GM12878 (cell line): ENCODE results near the gene TMEM140. TPM values are rescaled to one million over a fixed set of nuclear protein-coding genes. Genes with fewer than 3 reads are reported as not detected.
"Not testable (repeated sequence)": the region's sequence is repeated elsewhere in the genome, so short reads cannot be mapped to it uniquely, and the experiment has no call there.

Source experiments
- ATAC-seq: fragments of 200-7000 bp; cut with Tn5 transposase; 3 replicates; pipeline ENCODE4 v1.9.1; 2020; ENCODE audit warnings: mild to moderate bottlenecking, moderate library complexity
- BruUV-seq: library from RNA; stranded (reverse); fragments of 400-500 nt; replicated peaks from 2 replicates; lab custom pipeline; 2021; lab: Mats Ljungman, UMichigan
- CTCF ChIA-PET: fragments of 300-600 bp; sonication (Branson Sonifier 250); formaldehyde crosslinking; extraction: SDS; loops from one replicate; lab custom pipeline; 2021; ENCODE audit warnings: inconsistent platforms; lab: Yijun Ruan, JAX
- POLR2A ChIA-PET: fragments of 350-600 bp; formaldehyde crosslinking; extraction: SDS; loops from one replicate; lab custom pipeline; 2021; ENCODE audit warnings: inconsistent platforms; lab: Charles Lee
- RAD21 ChIA-PET: fragments of 300-600 bp; sonication (Branson Sonifier 250); formaldehyde crosslinking; loops from one replicate; lab custom pipeline; 2023; ENCODE audit warnings: antibody characterized with exemption; ENCODE audit not compliant: unreplicated experiment; lab: Charles Lee
- SMC1A ChIA-PET: fragments of 300-600 bp; sonication (Branson Sonifier 250); formaldehyde crosslinking; loops from one replicate; lab custom pipeline; 2023; ENCODE audit not compliant: unreplicated experiment, uncharacterized antibody; lab: Charles Lee
- DNase-seq: peaks from one replicate; pipeline ENCODE4 v3.0.0-alpha.2; 2011; ENCODE audit warnings: low read depth, low spot score
- FAIRE-seq: peaks from 3 replicates; lab custom pipeline; 2011; peaks lifted over from hg19 to GRCh38; lab: Jason Lieb, UNC
- H2AFZ ChIP-seq: 2 replicates; pipeline ENCODE4 v1.6.0; 2011; ENCODE audit warnings: low read depth, low read length, control low read depth; ENCODE audit not compliant: control insufficient read depth
- H3K27ac ChIP-seq: 2 replicates; pipeline ENCODE4 v1.5.1; 2011; ENCODE audit warnings: control low read depth; ENCODE audit not compliant: control insufficient read depth, insufficient read depth
- H3K27me3 ChIP-seq, 2 experiments: replicated peaks in 1 of 2; 2 replicates each; pipeline versions ENCODE4 v1.6.0 to v1.6.1; 2011; ENCODE audit warnings: low read length in 1 of 2; ENCODE audit not compliant: control insufficient read depth in 2 of 2, insufficient read depth in 2 of 2
- H3K36me3 ChIP-seq, 2 experiments: 2 replicates each; pipeline ENCODE4 v1.5.1; 2011; ENCODE audit warnings: low read length in 1 of 2; ENCODE audit not compliant: control insufficient read depth in 2 of 2, insufficient read depth in 2 of 2
- H3K4me1 ChIP-seq: 2 replicates; pipeline ENCODE4 v1.6.1; 2011; ENCODE audit warnings: mild to moderate bottlenecking, low read length, moderate library complexity, mixed read lengths; ENCODE audit not compliant: control insufficient read depth, insufficient read depth
- H3K4me2 ChIP-seq: 2 replicates; pipeline ENCODE4 v1.6.0; 2011; ENCODE audit warnings: control low read depth; ENCODE audit not compliant: control insufficient read depth, insufficient read depth
- H3K4me3 ChIP-seq: fragments of 200-600 bp; sonication (generic); 2 replicates; pipeline ENCODE4 v1.5.1; 2016
- H3K79me2 ChIP-seq: 2 replicates; pipeline ENCODE4 v1.6.0; 2011; ENCODE audit warnings: low read length; ENCODE audit not compliant: control insufficient read depth, insufficient read depth
- H3K9ac ChIP-seq: 2 replicates; pipeline ENCODE4 v1.8.0; 2011; ENCODE audit warnings: low read length, control low read depth, mixed read lengths; ENCODE audit not compliant: control insufficient read depth, insufficient read depth
- H3K9me3 ChIP-seq: replicated peaks from 3 replicates; pipeline ENCODE4 v1.5.1; 2011; ENCODE audit warnings: mild to moderate bottlenecking, low read length; ENCODE audit not compliant: control insufficient read depth, insufficient read depth
- H4K20me1 ChIP-seq: 2 replicates; pipeline ENCODE4 v1.6.0; 2011; ENCODE audit not compliant: control insufficient read depth, insufficient read depth
- ATF7 ChIP-seq: fragments of 450-650 bp; IDR thresholded peaks from 2 replicates; pipeline ENCODE4 v1.6.1; 2016; ENCODE audit warnings: low read depth, mild to moderate bottlenecking
- BHLHE40 ChIP-seq, 2 experiments: fragments of 450-650 bp in 1 of 2; IDR thresholded peaks; 2 replicates each; pipeline ENCODE4 v1.6.1; 2011 to 2017; ENCODE audit warnings: low read depth in 2 of 2, borderline replicate concordance in 1 of 2, improper control_type of control experiment in 1 of 2, low read length in 1 of 2, mild to moderate bottlenecking in 1 of 2
- HDAC6 ChIP-seq: fragments of 200-600 bp; sonication (generic); IDR thresholded peaks from one replicate; pipeline ENCODE4 v1.8.0; 2017; ENCODE audit warnings: antibody characterized with exemption; ENCODE audit not compliant: unreplicated experiment
- IKZF1 ChIP-seq: fragments of 450-650 bp; conservative IDR thresholded peaks from 2 replicates; pipeline ENCODE4 v1.6.1; 2017; ENCODE audit warnings: antibody characterized with exemption, mild to moderate bottlenecking
- IKZF2 ChIP-seq, 2 experiments: fragments of 450-650 bp; IDR thresholded peaks; 2 replicates each; pipeline ENCODE4 v1.6.1; 2017; ENCODE audit warnings: mild to moderate bottlenecking in 2 of 2, moderate library complexity in 2 of 2
- JUNB ChIP-seq: IDR thresholded peaks from 2 replicates; pipeline ENCODE4 v1.6.1; 2016; ENCODE audit warnings: antibody characterized with exemption, mild to moderate bottlenecking
- MTA3 ChIP-seq: IDR thresholded peaks from 2 replicates; pipeline ENCODE4 v1.6.1; 2012; ENCODE audit warnings: low read length, inconsistent platforms, borderline replicate concordance
- POLR2AphosphoS5 ChIP-seq: IDR thresholded peaks from 2 replicates; pipeline ENCODE4 v1.6.1; 2011; ENCODE audit warnings: mild to moderate bottlenecking, low read length, inconsistent platforms
- YY1 ChIP-seq: IDR thresholded peaks from 2 replicates; pipeline ENCODE4 v1.6.1; 2011; ENCODE audit warnings: low read depth, mild to moderate bottlenecking, low read length
- WGBS: methylation state at CpG from one replicate; pipeline ENCODE4 v1.1.6; 2016; ENCODE audit warnings: low lambda C conversion rate; ENCODE audit not compliant: insufficient replicate concordance, insufficient coverage; ENCODE audit errors: missing lambda C conversion rate; 5-methylcytosine and 5-hydroxymethylcytosine counted together
- in situ Hi-C: fragments of 300-500 bp; cut with MboI; formaldehyde crosslinking; loops from 9 replicates; pipeline ENCODE4 v1.14.3; 2018; ENCODE audit warnings: mixed read lengths
- intact Hi-C: fragments of 100-400 bp; cut with micrococcal nuclease; formaldehyde crosslinking; loops from one replicate; pipeline ENCODE4 v1.14.2; 2022; ENCODE audit not compliant: unreplicated experiment
- polyA plus RNA-seq, 11 experiments: library from polyadenylated mRNA; depleted of rRNA in 4 of 11; unstranded in 6 of 11; stranded (reverse) in 5 of 11; fragments of >200 nt; fragmentation: Nextera tagmentation in 4 of 11; fragmentation: Illumina TruSeq in 1 of 11; extraction: Ambion mirVana in 4 of 11; extraction: Trizol in 1 of 11; gene quantifications; 1 replicate in 1 of 11; 2 replicates in 10 of 11; pipeline versions ENCODE4 v1.2.1 to v1.2.3, GENCODE V29; 2011 to 2016; ENCODE audit warnings: inconsistent platforms in 2 of 11, missing spikeins in 2 of 11, low read depth in 1 of 11
- total RNA-seq, 4 experiments: library from RNA; depleted of rRNA in 3 of 4; stranded (reverse); fragments of >200 nt in 3 of 4; fragmentation: Illumina TruSeq in 1 of 4; extraction: Trizol in 1 of 4; gene quantifications; 2 replicates each; pipeline versions ENCODE4 v1.2.1 to v1.2.3, GENCODE V29; 2013 to 2021
- TF ChIP-seq, protein P1 (sequence below): IDR thresholded peaks from 2 replicates; pipeline ENCODE4 v1.6.1; 2011; ENCODE audit warnings: mild to moderate bottlenecking, low read depth, low read length, moderate library complexity; ENCODE audit not compliant: insufficient replicate concordance
- TF ChIP-seq, protein P2 (sequence below): fragments of 450-650 bp; IDR thresholded peaks from 2 replicates; pipeline ENCODE4 v1.6.1; 2016; ENCODE audit warnings: mild to moderate bottlenecking
- TF ChIP-seq, protein P3 (sequence below): fragments of 450-650 bp; IDR thresholded peaks from 2 replicates; pipeline ENCODE4 v1.6.1; 2016; ENCODE audit warnings: mild to moderate bottlenecking

The TMEM140 gene
- total and polyA plus RNA-seq, 10 of the 15 experiments (the other 5 are each of a cell fraction or from before 2014, with no cell fraction given), result 0.85 to 20.7 (median 3.3) TPM

DNA sequence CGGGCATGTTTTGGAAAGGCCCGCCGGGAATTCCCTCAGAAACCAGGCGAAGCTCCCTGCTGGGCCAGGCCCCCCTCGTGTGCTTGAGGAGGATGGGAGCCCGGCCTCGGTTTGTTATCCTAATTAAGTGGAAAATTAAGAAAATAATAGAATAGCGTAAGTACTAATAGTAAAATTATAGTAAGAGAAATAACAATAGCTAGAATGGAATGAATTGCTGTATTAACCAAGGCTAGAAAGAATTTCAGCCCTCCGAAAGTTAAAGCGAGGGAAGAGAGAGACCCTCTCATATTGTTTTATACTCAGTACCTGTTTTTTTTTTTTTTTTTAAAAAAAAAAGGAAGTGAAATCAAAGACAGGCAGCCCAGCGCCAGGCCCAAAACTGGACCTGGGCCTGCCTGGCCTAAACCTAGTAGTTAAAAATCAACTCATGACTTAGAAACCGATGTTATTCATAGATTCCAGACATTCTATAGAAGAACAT lies 23.2 kb downstream of the TMEM140 start (continued):
- peak; percentile 82 for TF ChIP-seq IKZF1

DNA sequence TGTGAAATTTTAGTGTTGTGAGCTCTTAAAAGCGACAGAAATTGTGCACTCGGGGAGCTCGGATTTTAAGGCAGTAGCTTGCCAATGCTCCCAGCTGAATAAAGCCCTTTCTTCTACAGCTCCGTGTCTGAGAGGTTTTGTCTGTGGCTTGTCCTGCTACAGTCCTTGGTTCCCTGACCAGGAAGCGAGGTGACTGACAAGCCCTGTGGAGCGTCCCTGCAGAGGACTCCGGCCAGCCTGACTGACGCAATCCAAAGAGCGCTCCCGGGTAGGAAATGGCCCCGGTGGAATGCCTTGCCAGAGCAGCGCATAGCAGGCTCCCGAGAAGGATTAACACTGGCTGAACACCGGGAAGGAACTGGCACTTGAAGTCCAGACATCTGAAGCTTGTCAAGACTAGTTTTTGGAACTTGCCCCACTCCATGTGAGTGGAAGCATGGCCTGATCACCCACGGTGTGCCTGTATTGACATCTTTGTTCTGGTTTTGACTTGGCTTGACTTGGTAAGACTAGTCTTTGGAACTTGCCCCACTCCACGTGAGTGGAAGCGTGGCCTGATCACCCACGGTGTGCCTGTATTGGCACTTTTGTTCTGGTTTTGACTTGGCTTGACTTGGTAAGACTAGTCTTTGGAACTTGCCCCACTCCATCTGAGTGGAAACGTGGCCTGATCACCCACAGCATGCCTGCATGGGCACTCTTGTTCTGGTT lies 23.9 kb downstream of the TMEM140 start:
- not testable (repeated sequence) for FAIRE-seq
- RAD21 ChIA-PET, result interaction anchor here (0.8 to 11.6 kb wide), 22 partner anchors 8 to 538 kb away, joined by 3 to 151 read pairs (median 4); partner anchors contain the start of genes AGBL3, TMEM140 and WDR91
- TSS peak; percentile 71 for BruUV-seq

More for the DNA sequence above, 23.9 kb downstream of the TMEM140 start:
- peaks cover 21% of the 10 kb centered on the region for H3K4me1 ChIP-seq
- H4K20me1 ChIP-seq, in situ Hi-C loops, H3K9me3 ChIP-seq, H3K27me3 ChIP-seq, DNase-seq: not testable (repeated sequence)
- ChIA-PET SMC1A (interaction anchor here (0.9 to 13.1 kb wide), 19 partner anchors 11 to 539 kb away, joined by 3 to 158 read pairs (median 7); partner anchors contain the start of genes AGBL3, TMEM140 and WDR91), CTCF (interaction anchor here (1.0 to 12.2 kb wide), 13 partner anchors 11 to 536 kb away, joined by 3 to 157 read pairs (median 4); partner anchors contain the start of genes AGBL3, TMEM140 and WDR91), POLR2A (interaction anchor here (1.0 to 15.9 kb wide), 9 partner anchors 12 to 523 kb away, joined by 3 to 169 read pairs (median 38); partner anchors contain the start of genes AGBL3, TMEM140 and WDR91)
- intact Hi-C loops, result loop anchor here (1.0 to 5.0 kb wide), 5 partner anchors 15 to 539 kb away; partner anchors contain the start of genes AGBL3 and BPGM
- H3K9ac ChIP-seq, result peak overlapping the region; percentile 73
- H2AFZ ChIP-seq, result peak overlapping the region; percentile 81
- peaks cover 79% of the 10 kb centered on the region for H3K79me2 ChIP-seq
- TF ChIP-seq ATF7, result peak; percentile 37
- peak in 1 of 2 experiments; percentile 61; a peak in 2 of 4 replicates for TF ChIP-seq BHLHE40 (IDR thresholded peaks at IDR 0.05; ENCODE audit: borderline replicate concordance in 1 of 2, low read depth in 2 of 2, low read length in 1 of 2)
- peak; percentile 32; the same call in 1 of the 2 replicates for TF ChIP-seq JUNB
- TF ChIP-seq, protein P1, sequence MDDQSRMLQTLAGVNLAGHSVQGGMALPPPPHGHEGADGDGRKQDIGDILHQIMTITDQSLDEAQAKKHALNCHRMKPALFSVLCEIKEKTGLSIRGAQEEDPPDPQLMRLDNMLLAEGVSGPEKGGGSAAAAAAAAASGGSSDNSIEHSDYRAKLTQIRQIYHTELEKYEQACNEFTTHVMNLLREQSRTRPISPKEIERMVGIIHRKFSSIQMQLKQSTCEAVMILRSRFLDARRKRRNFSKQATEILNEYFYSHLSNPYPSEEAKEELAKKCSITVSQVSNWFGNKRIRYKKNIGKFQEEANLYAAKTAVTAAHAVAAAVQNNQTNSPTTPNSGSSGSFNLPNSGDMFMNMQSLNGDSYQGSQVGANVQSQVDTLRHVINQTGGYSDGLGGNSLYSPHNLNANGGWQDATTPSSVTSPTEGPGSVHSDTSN, result peak; percentile 47
- TF ChIP-seq, protein P2, sequence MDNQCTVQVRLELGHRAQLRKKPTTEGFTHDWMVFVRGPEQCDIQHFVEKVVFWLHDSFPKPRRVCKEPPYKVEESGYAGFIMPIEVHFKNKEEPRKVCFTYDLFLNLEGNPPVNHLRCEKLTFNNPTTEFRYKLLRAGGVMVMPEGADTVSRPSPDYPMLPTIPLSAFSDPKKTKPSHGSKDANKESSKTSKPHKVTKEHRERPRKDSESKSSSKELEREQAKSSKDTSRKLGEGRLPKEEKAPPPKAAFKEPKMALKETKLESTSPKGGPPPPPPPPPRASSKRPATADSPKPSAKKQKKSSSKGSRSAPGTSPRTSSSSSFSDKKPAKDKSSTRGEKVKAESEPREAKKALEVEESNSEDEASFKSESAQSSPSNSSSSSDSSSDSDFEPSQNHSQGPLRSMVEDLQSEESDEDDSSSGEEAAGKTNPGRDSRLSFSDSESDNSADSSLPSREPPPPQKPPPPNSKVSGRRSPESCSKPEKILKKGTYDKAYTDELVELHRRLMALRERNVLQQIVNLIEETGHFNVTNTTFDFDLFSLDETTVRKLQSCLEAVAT, result peak; percentile 60; the same call in 1 of the 2 replicates
- 0 out of 2 replicates have a peak, but pooled peaks have one; percentile 29 for TF ChIP-seq MTA3
- TF ChIP-seq POLR2AphosphoS5, result peak; percentile 53; the same call in 1 of the 2 replicates
- TF ChIP-seq IKZF2 (IDR thresholded peaks at IDR 0.05), result peak in 1 of 2 experiments; percentile 8; a peak in 1 of 4 replicates
- TF ChIP-seq HDAC6, result peak; percentile 13
- peak; percentile 43 for TF ChIP-seq IKZF1
- TF ChIP-seq YY1, result 0 out of 2 replicates have a peak, but pooled peaks have one; percentile 54
- TF ChIP-seq, protein P3, sequence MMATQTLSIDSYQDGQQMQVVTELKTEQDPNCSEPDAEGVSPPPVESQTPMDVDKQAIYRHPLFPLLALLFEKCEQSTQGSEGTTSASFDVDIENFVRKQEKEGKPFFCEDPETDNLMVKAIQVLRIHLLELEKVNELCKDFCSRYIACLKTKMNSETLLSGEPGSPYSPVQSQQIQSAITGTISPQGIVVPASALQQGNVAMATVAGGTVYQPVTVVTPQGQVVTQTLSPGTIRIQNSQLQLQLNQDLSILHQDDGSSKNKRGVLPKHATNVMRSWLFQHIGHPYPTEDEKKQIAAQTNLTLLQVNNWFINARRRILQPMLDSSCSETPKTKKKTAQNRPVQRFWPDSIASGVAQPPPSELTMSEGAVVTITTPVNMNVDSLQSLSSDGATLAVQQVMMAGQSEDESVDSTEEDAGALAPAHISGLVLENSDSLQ, result peak; percentile 77
- H3K27ac ChIP-seq, result peak overlapping the region; percentile 96
- peaks cover 17 to 21% of the 10 kb centered on the region in 2 experiments for H3K36me3 ChIP-seq
- peak; percentile 29 for ATAC-seq
- H3K4me3 ChIP-seq, result peak overlapping the region; percentile 81
- peak overlapping the region; percentile 77 for H3K4me2 ChIP-seq
- WGBS, result 0% methylated on average over 19 of the region's 19 CpGs
